ENCODE measurements around the gene IFNGR1.

IFNGR1 gene

GRCh38 chr6:137218917-137219663, at the start of gene IFNGR1:
Gene IFNGR1, minus strand, starts transcription at chr6:137219385. Its CDS starts 58 bp downstream, at chr6:137219327.
- DNase-seq (ENCODE audit: low read depth), result peak; percentile 99
- peak within 1 kb of the TSS; percentile 94 for H3K4me3 ChIP-seq (ENCODE audit: low read depth, low read length)
- no peak for TF ChIP-seq CTCF (conservative IDR thresholded peaks at IDR 0.05; ENCODE audit: low read depth, low read length)

GRCh38 chr6:137268911-137269310, 49.7 kb upstream of the IFNGR1 start:
- no peak for TF ChIP-seq CTCF (conservative IDR thresholded peaks at IDR 0.05; ENCODE audit: low read depth, low read length)
- no peak overlapping the region for H3K4me3 ChIP-seq (ENCODE audit: low read depth, low read length)
- DNase-seq (ENCODE audit: low read depth), result no peak

GRCh38 chr6:137266309-137266586, 47.1 kb upstream of the IFNGR1 start:
- no peak for TF ChIP-seq CTCF (conservative IDR thresholded peaks at IDR 0.05; ENCODE audit: low read depth, low read length)
- H3K4me3 ChIP-seq (ENCODE audit: low read depth, low read length), result no peak overlapping the region
- peak; percentile 89 for DNase-seq (ENCODE audit: low read depth)

GRCh38 chr6:137265561-137266308, 46.5 kb upstream of the IFNGR1 start:
- TF ChIP-seq CTCF (conservative IDR thresholded peaks at IDR 0.05; ENCODE audit: low read depth, low read length), result no peak
- no peak overlapping the region for H3K4me3 ChIP-seq (ENCODE audit: low read depth, low read length)
- peak; percentile 43 for DNase-seq (ENCODE audit: low read depth)

GRCh38 chr6:137264311-137265075, 45.3 kb upstream of the IFNGR1 start:
- no peak overlapping the region for H3K4me3 ChIP-seq (ENCODE audit: low read depth, low read length)
- TF ChIP-seq CTCF (conservative IDR thresholded peaks at IDR 0.05; ENCODE audit: low read depth, low read length), result no peak
- no peak for DNase-seq (ENCODE audit: low read depth)

GRCh38 chr6:137261761-137262160, 42.6 kb upstream of the IFNGR1 start:
- TF ChIP-seq CTCF (conservative IDR thresholded peaks at IDR 0.05; ENCODE audit: low read depth, low read length), result no peak
- H3K4me3 ChIP-seq (ENCODE audit: low read depth, low read length), result no peak overlapping the region

More at GRCh38 chr6:137261761-137262160, 42.6 kb upstream of the IFNGR1 start:
- peak; percentile 37 for DNase-seq (ENCODE audit: low read depth)

All from choroid plexus epithelial cell (primary cell).